Measurements from ENCODE around the gene ADGRV1. TPM values are rescaled to one million over a fixed set of nuclear protein-coding genes. Genes with fewer than 3 reads are reported as not detected.

Gene ADGRV1
- total and polyA plus RNA-seq, 9 of the 15 experiments (the other 6 are each of a cell fraction or from before 2014, with no cell fraction given): 21.7 to 156 (median 58.2) TPM

- TF ChIP-seq TSHZ1 (CRISPR knock-in tag; IDR thresholded peaks at IDR 0.05): no peak
- TF ChIP-seq PREB (CRISPR knock-in tag; IDR thresholded peaks at IDR 0.05): no peak
- TF ChIP-seq POU5F1 (IDR thresholded peaks at IDR 0.05; ENCODE audit: borderline replicate concordance, low read depth, low read length, partially characterized antibody): no peak
- TF ChIP-seq TARDBP (IDR thresholded peaks at IDR 0.05): no peak
- no peak for TF ChIP-seq PYGO2 (tag; IDR thresholded peaks at IDR 0.05)
- no peak for TF ChIP-seq ILK (tag; IDR thresholded peaks at IDR 0.05; ENCODE audit: borderline replicate concordance, low read depth)
- TF ChIP-seq ZNF668 (CRISPR knock-in tag; IDR thresholded peaks at IDR 0.05): no peak
- TF ChIP-seq CBFA2T2 (conservative IDR thresholded peaks at IDR 0.05): no peak
- TF ChIP-seq CBFA2T3 (IDR thresholded peaks at IDR 0.05): no peak
- no peak for TF ChIP-seq ZBTB7A (IDR thresholded peaks at IDR 0.05; ENCODE audit: borderline replicate concordance, control insufficient read depth, low read depth, low read length)
- TF ChIP-seq ZMIZ1 (IDR thresholded peaks at IDR 0.05; ENCODE audit: low read depth in 2 of 2, low read length in 2 of 2): peak in 1 of 2 experiments; percentile 40; a peak in 1 of 4 replicates
- no peak for TF ChIP-seq POLR2G (IDR thresholded peaks at IDR 0.05; ENCODE audit: low read depth, low read length)
- peak; percentile 44; the same call in 1 of the 2 replicates for TF ChIP-seq GATAD2B (IDR thresholded peaks at IDR 0.05; ENCODE audit: borderline replicate concordance)
- no peak for TF ChIP-seq ZNF12 (CRISPR knock-in tag; IDR thresholded peaks at IDR 0.05)
- peak; percentile 61; the same call in 1 of the 2 replicates for TF ChIP-seq ZNF592 (IDR thresholded peaks at IDR 0.05)
Measured at GRCh38 chr5:90529939-90530677, 28.5 kb upstream of the ADGRV1 start (continued).

Data from K562 (cell line).